ENCODE results near the gene MTX1.

- TF ChIP-seq ZNF274 (IDR thresholded peaks at IDR 0.05; ENCODE audit: low read depth, low read length): no peak
- TF ChIP-seq YY1 (IDR thresholded peaks at IDR 0.05; ENCODE audit: insufficient read depth, insufficient read length): no peak
Measured at GRCh38 chr1:155169541-155169940, 39.0 kb upstream of the MTX1 start.
